Middle frontal gyrus (tissue), 1 donor: ENCODE data around the gene ZFP57.

Experiments
- DNase-seq: peaks from one replicate; pipeline ENCODE4 v3.0.0-alpha.2; 2015; ENCODE audit warnings: low spot score; ENCODE audit errors: extremely low spot score

The ZFP57 gene

DNA sequence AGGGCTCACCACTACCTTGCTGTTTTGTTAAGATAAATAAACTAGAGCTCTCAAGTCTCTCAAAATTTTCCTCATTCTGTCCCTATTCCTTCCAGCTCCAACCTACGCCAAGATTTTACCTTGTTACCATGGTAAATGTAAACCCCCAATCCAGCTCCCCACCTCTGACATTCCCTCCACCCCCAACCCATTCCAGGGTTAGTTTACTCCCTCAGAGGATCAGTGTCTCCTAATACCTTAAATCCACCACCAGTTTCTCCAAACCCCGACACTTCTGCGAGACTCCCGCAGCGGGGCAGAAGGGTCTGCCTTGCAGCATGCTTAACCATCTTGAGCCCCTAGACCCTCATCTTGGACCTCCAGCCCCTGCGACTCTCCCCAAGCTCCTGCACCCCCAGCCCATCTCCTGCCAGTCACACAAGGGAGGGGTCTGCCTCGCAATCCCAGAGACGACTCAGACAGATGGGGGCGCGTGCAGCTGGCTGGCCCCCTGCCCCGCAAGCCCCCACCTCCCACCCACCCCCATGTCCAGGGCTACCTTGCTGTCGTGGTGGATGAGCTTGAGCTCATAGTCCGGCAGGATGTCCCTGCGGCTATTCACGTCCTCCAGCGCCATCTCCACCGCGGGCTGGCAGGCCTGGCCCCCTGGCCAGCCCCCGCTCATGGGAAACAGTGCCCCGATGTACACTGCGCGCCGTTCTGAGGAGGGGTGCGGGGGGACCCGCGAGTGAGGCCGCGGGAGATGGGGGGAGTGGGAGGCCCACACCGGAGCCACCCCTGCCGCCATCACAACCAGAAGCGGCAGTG lies 53.8 kb downstream of the ZFP57 start:
- DNase-seq = no peak

DNA sequence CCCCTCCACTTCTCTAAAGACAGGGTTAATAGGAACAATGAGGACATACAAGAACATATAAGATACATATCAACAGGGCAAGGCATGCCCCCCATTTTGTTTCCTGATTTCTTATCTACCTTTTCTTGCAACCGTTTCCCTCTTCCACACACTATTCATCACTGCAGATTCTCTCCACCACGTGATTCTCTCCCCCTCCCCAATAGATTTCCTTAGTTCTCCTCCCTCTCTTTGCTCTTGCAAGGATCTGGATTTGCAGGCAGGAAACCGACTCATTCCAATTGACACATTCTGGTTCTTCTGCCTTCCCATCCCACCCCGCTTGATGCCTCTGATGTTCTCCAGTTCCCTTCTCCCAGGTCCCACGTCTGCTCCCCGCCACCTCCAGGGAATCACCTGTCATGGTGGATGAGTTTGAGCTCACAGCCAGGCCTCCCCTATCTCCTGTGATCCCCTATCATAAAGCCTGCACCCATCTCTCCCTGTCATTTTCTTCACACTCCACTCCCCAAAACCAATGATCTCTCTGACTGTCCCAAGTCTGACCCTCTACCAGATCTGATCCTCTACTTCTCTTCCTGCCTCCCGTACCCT lies 55.5 kb downstream of the ZFP57 start:
- DNase-seq = no peak

DNA sequence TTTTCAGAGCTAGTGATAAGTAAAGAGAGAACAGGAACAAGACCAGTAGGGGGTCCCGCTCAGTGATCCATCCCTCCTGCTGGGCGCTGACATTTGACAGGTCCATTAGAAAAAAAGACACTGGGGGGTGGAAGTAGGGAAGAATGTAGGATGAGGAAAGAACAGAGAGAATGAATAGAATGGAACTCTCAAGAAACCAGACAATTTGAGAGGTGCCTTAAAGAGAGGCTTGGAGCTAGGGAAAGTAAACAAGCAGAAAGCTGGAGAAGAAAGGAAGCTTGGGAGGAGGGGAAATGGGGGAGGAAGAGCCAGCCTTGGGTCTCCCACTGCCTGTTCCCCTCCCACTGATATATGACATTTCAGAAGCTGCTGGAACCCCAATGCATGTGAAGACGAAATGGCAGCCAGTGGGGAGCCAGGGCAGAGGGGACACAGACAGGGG lies 56.4 kb downstream of the ZFP57 start:
- no peak for DNase-seq
